H9 (cell line): ENCODE measurements around the gene SPAG6. TPM values are rescaled to one million over a fixed set of nuclear protein-coding genes. Genes with fewer than 3 reads are reported as not detected.

ENCODE experiments used
- DNase-seq: peaks from one replicate; pipeline ENCODE4 v3.0.0-alpha.2; 2017
- H2AFZ ChIP-seq: one replicate; pipeline ENCODE4 v1.6.1; 2013; ENCODE audit warnings: mild to moderate bottlenecking, low read length, control low read depth, moderate library complexity
- H2AK5ac ChIP-seq: 2 replicates; pipeline ENCODE4 v1.6.1; 2013; ENCODE audit warnings: low read length, control low read depth, mixed read lengths; ENCODE audit not compliant: insufficient read length
- H2BK120ac ChIP-seq: one replicate; pipeline ENCODE4 v1.6.1; 2013; ENCODE audit warnings: low read depth, mild to moderate bottlenecking, low read length, control low read depth, inconsistent platforms; ENCODE audit not compliant: poor library complexity, severe bottlenecking
- H2BK12ac ChIP-seq: 2 replicates; pipeline ENCODE4 v1.6.1; 2013; ENCODE audit warnings: low read length, control low read depth, mixed read lengths, low read depth; ENCODE audit not compliant: insufficient read length
- H2BK15ac ChIP-seq: 2 replicates; pipeline ENCODE4 v1.6.1; 2013; ENCODE audit warnings: low read depth, low read length, control low read depth
- H2BK20ac ChIP-seq: one replicate; pipeline ENCODE4 v1.6.1; 2013; ENCODE audit warnings: low read depth, mild to moderate bottlenecking, low read length, control low read depth, inconsistent platforms; ENCODE audit not compliant: poor library complexity, severe bottlenecking
- H2BK5ac ChIP-seq: 2 replicates; pipeline ENCODE4 v1.6.1; 2013; ENCODE audit warnings: low read length, control low read depth, mixed read lengths; ENCODE audit not compliant: insufficient read length
- H3K14ac ChIP-seq: 2 replicates; pipeline ENCODE4 v1.6.1; 2013; ENCODE audit warnings: low read length, control low read depth; ENCODE audit not compliant: insufficient read depth
- H3K18ac ChIP-seq: 2 replicates; pipeline ENCODE4 v1.6.1; 2013; ENCODE audit warnings: low read depth, mild to moderate bottlenecking, mixed read lengths, low read length, control low read depth; ENCODE audit not compliant: insufficient read length
- H3K23ac ChIP-seq: 2 replicates; pipeline ENCODE4 v1.6.1; 2013; ENCODE audit warnings: low read length, control low read depth, mixed read lengths, low read depth; ENCODE audit not compliant: insufficient read length
- H3K23me2 ChIP-seq: 2 replicates; pipeline ENCODE4 v1.6.1; 2013; ENCODE audit warnings: low read depth, mild to moderate bottlenecking, mixed read lengths, low read length, control low read depth; ENCODE audit not compliant: insufficient read length, poor library complexity, severe bottlenecking
- H3K27ac ChIP-seq: 2 replicates; pipeline ENCODE4 v1.5.1; 2013; ENCODE audit warnings: low read length, control low read depth, mixed read lengths, low read depth; ENCODE audit not compliant: insufficient read length
- H3K27me3 ChIP-seq: 2 replicates; pipeline ENCODE4 v1.6.1; 2013; ENCODE audit warnings: low read length, control low read depth, inconsistent platforms; ENCODE audit not compliant: insufficient read depth
- H3K4ac ChIP-seq: 2 replicates; pipeline ENCODE4 v1.6.1; 2013; ENCODE audit warnings: low read depth, mild to moderate bottlenecking, control low read depth, inconsistent platforms, low read length, moderate library complexity
- H3K4me1 ChIP-seq: 2 replicates; pipeline ENCODE4 v1.6.1; 2013; ENCODE audit warnings: low read length, control low read depth, inconsistent platforms; ENCODE audit not compliant: insufficient read depth
- H3K4me2 ChIP-seq: 2 replicates; pipeline ENCODE4 v1.6.1; 2013; ENCODE audit warnings: low read length, control low read depth, mixed read lengths; ENCODE audit not compliant: insufficient read length, insufficient read depth
- H3K56ac ChIP-seq: 2 replicates; pipeline ENCODE4 v1.6.1; 2013; ENCODE audit warnings: low read depth, mild to moderate bottlenecking, mixed read lengths, low read length, control low read depth; ENCODE audit not compliant: insufficient read length
- H3K79me1 ChIP-seq: 2 replicates; pipeline ENCODE4 v1.6.1; 2013; ENCODE audit warnings: low read depth, mild to moderate bottlenecking, moderate library complexity, low read length, control low read depth, inconsistent platforms; ENCODE audit not compliant: insufficient read depth, poor library complexity, severe bottlenecking
- H3K79me2 ChIP-seq: 2 replicates; pipeline ENCODE4 v1.6.1; 2013; ENCODE audit warnings: low read length, control low read depth, inconsistent platforms; ENCODE audit not compliant: insufficient read depth
- H3K9ac ChIP-seq: 2 replicates; pipeline ENCODE4 v1.6.1; 2013; ENCODE audit warnings: low read length, control low read depth, mixed read lengths; ENCODE audit not compliant: insufficient read length; ENCODE audit errors: extremely low read depth
- H3K9me3 ChIP-seq: one replicate; pipeline ENCODE4 v1.6.1; 2013; ENCODE audit warnings: low read depth, low read length, inconsistent platforms; ENCODE audit not compliant: control insufficient read depth
- H3T11ph ChIP-seq: one replicate; pipeline ENCODE4 v1.6.1; 2013; ENCODE audit warnings: mild to moderate bottlenecking, low read length, control low read depth, inconsistent platforms
- H4K20me1 ChIP-seq: one replicate; pipeline ENCODE4 v1.6.1; 2013; ENCODE audit not compliant: control insufficient read depth, insufficient read length, insufficient read depth
- H4K5ac ChIP-seq: 2 replicates; pipeline ENCODE4 v1.6.1; 2013; ENCODE audit warnings: low read depth, mild to moderate bottlenecking, mixed read lengths, low read length, control low read depth; ENCODE audit not compliant: insufficient read length
- H4K8ac ChIP-seq: replicated peaks from 2 replicates; pipeline ENCODE4 v1.6.1; 2013; ENCODE audit warnings: low read length, control low read depth, mixed read lengths, low read depth; ENCODE audit not compliant: insufficient read length
- H4K91ac ChIP-seq: 2 replicates; pipeline ENCODE4 v1.6.1; 2013; ENCODE audit warnings: low read depth, mild to moderate bottlenecking, moderate library complexity, mixed read lengths, low read length, control low read depth; ENCODE audit not compliant: insufficient read length
- H3K27ac Mint-ChIP-seq, 3 experiments: 2 replicates in 2 of 3; 3 replicates in 1 of 3; pipeline ENCODE4 v1.8.0; 2020 to 2021; ENCODE audit warnings: mixed read lengths in 3 of 3, mild to moderate bottlenecking in 1 of 3, moderate library complexity in 1 of 3
- H3K27me3 Mint-ChIP-seq: 2 replicates; pipeline ENCODE4 v1.8.0; 2021; ENCODE audit warnings: low read depth, mild to moderate bottlenecking, moderate library complexity, mixed read lengths
- H3K36me3 Mint-ChIP-seq, 3 experiments: 2 replicates in 2 of 3; 3 replicates in 1 of 3; pipeline ENCODE4 v1.8.0; 2020 to 2021; ENCODE audit warnings: low read depth in 3 of 3, mixed read lengths in 3 of 3; ENCODE audit not compliant: insufficient read depth in 1 of 3
- H3K4me1 Mint-ChIP-seq, 2 experiments: 2 replicates each; pipeline ENCODE4 v1.8.0; 2020; ENCODE audit warnings: mixed read lengths in 2 of 2
- H3K4me3 Mint-ChIP-seq, 2 experiments: 2 replicates in 1 of 2; 3 replicates in 1 of 2; pipeline ENCODE4 v1.8.0; 2020 to 2021; ENCODE audit warnings: mild to moderate bottlenecking in 2 of 2, mixed read lengths in 2 of 2, moderate library complexity in 1 of 2
- H3K9me3 Mint-ChIP-seq, 2 experiments: 2 replicates in 1 of 2; 3 replicates in 1 of 2; pipeline ENCODE4 v1.8.0; 2020; ENCODE audit warnings: mild to moderate bottlenecking in 2 of 2, mixed read lengths in 2 of 2, moderate library complexity in 1 of 2
- WGBS: extraction: QIAGEN DNeasy Blood & Tissue Kit; methylation state at CpG from one replicate; pipeline ENCODE4 v1.1.7; 2013; ENCODE audit warnings: missing lambda C conversion rate, low lambda C conversion rate, mixed read lengths; ENCODE audit not compliant: insufficient read length; ENCODE audit errors: extremely low coverage; 5-methylcytosine and 5-hydroxymethylcytosine counted together
- total RNA-seq: library from RNA; stranded (reverse); gene quantifications from 2 replicates; pipeline ENCODE4 v1.2.1, GENCODE V29; 2021
- TF ChIP-seq, protein P1 (sequence below): fragments of 200-600 bp; sonication (generic); conservative IDR thresholded peaks from 3 replicates; pipeline ENCODE4 v1.8.0; 2021; ENCODE audit warnings: antibody characterized with exemption, mild to moderate bottlenecking

Gene SPAG6
- total RNA-seq, 1 experiment from 2014 or later: 0.24 TPM

DNA sequence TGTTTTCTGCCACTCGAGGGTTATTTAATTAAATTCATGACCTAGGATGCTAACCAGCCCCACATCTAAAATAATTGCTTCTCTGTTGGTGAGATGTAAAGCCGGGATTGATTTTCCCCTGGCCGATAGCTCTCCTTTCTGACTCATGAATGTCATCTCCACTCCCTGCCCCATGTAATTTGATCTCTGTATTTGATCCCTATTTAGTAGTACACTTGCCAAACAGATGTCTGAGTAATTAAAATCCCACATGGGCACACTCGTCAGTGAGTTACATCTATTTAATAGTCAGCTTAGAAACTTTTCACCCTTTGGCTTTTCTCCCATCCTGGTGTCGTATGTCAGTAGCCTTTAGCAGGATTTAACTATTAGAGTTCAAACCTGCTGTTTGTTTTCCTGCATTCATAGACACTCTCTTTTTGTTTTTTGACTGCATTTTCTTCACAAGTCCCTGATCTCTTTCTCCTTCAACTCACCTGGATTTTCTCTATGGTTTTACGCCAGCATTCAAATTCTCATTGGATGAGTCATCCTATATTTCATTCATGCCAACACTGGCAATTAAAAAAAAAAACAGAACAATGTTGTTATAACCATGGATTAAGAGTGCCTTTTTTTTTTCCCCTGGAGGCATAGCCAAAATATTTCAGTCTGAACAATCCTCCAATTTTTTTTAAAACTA, 82.7 kb downstream of the SPAG6 start:
- no peak overlapping the region for H3K27ac Mint-ChIP-seq
- Histone ChIP-seq H2BK20ac (no peak overlapping the region), H2BK12ac (no peak overlapping the region), H2BK15ac (no peak overlapping the region), H3K9me3 (no peaks in the 10 kb centered on the region), H3K56ac (no peak overlapping the region), H4K8ac (no peak overlapping the region), H4K5ac (no peak overlapping the region), H3K79me2 (no peaks in the 10 kb centered on the region), H4K20me1 (no peaks in the 10 kb centered on the region), H2BK120ac (no peak overlapping the region), H3T11ph (no peak overlapping the region), H2AK5ac (no peak overlapping the region), H3K18ac (no peak overlapping the region), H3K14ac (no peak overlapping the region), H3K4me1 (peaks cover 9% of the 10 kb centered on the region; the same call in 1 of the 2 replicates), H3K27ac (no peak overlapping the region), H2BK5ac (no peak overlapping the region), H3K23me2 (no peaks in the 10 kb centered on the region), H2AFZ (no peak overlapping the region), H3K79me1 (no peaks in the 10 kb centered on the region), H3K4ac (no peak overlapping the region), H3K4me2 (no peak overlapping the region), H4K91ac (no peak overlapping the region), H3K27me3 (no peaks in the 10 kb centered on the region), H3K23ac (no peak overlapping the region), H3K9ac (no peak overlapping the region)
- peaks cover 23 to 26% of the 10 kb centered on the region in 2 experiments for H3K4me1 Mint-ChIP-seq
- no peak overlapping the region for H3K4me3 Mint-ChIP-seq
- H3K27me3 Mint-ChIP-seq: peaks cover 26% of the 10 kb centered on the region
- no peak for DNase-seq
- H3K9me3 Mint-ChIP-seq: no peaks in the 10 kb centered on the region
- WGBS: no CpG with 5 or more reads among the region's 6 CpGs
- H3K36me3 Mint-ChIP-seq: no peaks in the 10 kb centered on the region
- TF ChIP-seq, protein P1, sequence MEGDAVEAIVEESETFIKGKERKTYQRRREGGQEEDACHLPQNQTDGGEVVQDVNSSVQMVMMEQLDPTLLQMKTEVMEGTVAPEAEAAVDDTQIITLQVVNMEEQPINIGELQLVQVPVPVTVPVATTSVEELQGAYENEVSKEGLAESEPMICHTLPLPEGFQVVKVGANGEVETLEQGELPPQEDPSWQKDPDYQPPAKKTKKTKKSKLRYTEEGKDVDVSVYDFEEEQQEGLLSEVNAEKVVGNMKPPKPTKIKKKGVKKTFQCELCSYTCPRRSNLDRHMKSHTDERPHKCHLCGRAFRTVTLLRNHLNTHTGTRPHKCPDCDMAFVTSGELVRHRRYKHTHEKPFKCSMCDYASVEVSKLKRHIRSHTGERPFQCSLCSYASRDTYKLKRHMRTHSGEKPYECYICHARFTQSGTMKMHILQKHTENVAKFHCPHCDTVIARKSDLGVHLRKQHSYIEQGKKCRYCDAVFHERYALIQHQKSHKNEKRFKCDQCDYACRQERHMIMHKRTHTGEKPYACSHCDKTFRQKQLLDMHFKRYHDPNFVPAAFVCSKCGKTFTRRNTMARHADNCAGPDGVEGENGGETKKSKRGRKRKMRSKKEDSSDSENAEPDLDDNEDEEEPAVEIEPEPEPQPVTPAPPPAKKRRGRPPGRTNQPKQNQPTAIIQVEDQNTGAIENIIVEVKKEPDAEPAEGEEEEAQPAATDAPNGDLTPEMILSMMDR: no peak
